22Rv1 (cell line): ENCODE results near the gene IARS2.

Experiments
- H3K27ac ChIP-seq: fragments of 450-650 bp; 2 replicates; pipeline ENCODE4 v1.5.1; 2017
- ZFX ChIP-seq: fragments of 450-650 bp; IDR thresholded peaks from 2 replicates; pipeline ENCODE4 v1.6.1; 2017; ENCODE audit warnings: antibody characterized with exemption, borderline replicate concordance
- TF ChIP-seq, protein P1 (sequence below): fragments of 450-650 bp; IDR thresholded peaks from 2 replicates; pipeline ENCODE4 v1.5.1; 2017; ENCODE audit warnings: mild to moderate bottlenecking

IARS2 gene

GRCh38 chr1:220094016-220094911 is at the start of gene IARS2:
Gene IARS2, plus strand, starts transcription at chr1:220094132. Its CDS starts 85 bp downstream, at chr1:220094217.
- TF ChIP-seq, protein P1, sequence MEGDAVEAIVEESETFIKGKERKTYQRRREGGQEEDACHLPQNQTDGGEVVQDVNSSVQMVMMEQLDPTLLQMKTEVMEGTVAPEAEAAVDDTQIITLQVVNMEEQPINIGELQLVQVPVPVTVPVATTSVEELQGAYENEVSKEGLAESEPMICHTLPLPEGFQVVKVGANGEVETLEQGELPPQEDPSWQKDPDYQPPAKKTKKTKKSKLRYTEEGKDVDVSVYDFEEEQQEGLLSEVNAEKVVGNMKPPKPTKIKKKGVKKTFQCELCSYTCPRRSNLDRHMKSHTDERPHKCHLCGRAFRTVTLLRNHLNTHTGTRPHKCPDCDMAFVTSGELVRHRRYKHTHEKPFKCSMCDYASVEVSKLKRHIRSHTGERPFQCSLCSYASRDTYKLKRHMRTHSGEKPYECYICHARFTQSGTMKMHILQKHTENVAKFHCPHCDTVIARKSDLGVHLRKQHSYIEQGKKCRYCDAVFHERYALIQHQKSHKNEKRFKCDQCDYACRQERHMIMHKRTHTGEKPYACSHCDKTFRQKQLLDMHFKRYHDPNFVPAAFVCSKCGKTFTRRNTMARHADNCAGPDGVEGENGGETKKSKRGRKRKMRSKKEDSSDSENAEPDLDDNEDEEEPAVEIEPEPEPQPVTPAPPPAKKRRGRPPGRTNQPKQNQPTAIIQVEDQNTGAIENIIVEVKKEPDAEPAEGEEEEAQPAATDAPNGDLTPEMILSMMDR, result peak; percentile 5; the same call in 1 of the 2 replicates
- no peak for TF ChIP-seq ZFX
- H3K27ac ChIP-seq, result peak within 1 kb of the TSS; percentile 94

GRCh38 chr1:220044678-220045355 is 49.1 kb upstream of the IARS2 start:
- peak overlapping the region; percentile 94 for H3K27ac ChIP-seq
- TF ChIP-seq, protein P1, result no peak
- no peak for TF ChIP-seq ZFX

- peak overlapping the region; percentile 94 for H3K27ac ChIP-seq
- TF ChIP-seq, protein P1, result no peak
- no peak for TF ChIP-seq ZFX
Measured at GRCh38 chr1:220045356-220046051, 48.4 kb upstream of the IARS2 start.

DNA sequence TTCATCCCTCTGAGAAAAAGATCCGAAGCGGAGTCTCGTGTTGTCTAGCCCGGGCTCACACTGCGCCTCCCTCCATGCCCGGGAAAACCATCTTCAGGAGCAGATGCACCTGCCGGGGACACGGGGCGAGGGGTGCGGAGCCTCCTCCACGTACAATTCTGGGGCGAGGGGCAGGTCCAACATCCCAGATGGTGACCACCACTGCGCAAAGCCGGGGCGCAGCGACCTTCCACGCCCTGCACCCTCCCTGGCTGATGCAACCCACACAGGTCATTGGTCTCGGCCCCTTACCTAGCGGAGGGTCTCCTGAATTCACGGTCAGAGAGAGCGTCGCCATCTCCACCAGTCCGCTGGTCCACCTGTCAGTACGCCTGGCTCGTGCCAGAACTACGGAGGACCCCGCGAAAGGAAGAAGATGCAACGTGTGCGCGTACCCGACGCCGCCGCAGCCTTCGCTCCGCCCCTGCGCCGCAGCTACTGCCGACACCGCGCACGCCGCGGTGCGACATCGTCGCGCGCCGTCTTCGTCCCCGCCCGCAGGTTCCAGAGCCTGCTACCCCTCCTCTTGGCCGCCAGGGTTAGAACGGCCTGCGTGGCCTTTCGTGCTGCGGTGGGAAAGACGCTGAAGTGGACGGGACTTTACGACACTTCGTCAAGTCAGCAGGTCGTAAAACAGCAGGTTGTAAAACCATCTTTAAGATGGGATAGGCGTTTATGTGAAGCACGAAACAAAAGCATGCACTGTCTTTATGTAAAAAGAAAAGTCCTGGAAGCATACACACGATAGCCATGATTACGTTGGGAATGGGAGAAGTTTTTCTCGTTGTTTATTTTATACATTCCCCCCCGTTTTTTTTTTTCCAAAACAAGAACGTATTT is 47.6 kb upstream of the IARS2 start, which contains the start of gene EPRS1:
EPRS1 (minus strand) TSS at position 454 of the 879 bp plus-strand sequence; CDS start at position 337, 117 bp downstream.
- H3K27ac ChIP-seq, result peak within 1 kb of the TSS; percentile 94
- TF ChIP-seq, protein P1, result peak; percentile 85
- TF ChIP-seq ZFX, result no peak

GRCh38 chr1:220056374-220056773 is 37.6 kb upstream of the IARS2 start:
- TF ChIP-seq ZFX, result no peak
- TF ChIP-seq, protein P1, result no peak
- H3K27ac ChIP-seq, result no peak overlapping the region

- H3K27ac ChIP-seq, result no peak overlapping the region
Measured at GRCh38 chr1:220060876-220061275, 33.1 kb upstream of the IARS2 start.

More at GRCh38 chr1:220060876-220061275, 33.1 kb upstream of the IARS2 start:
- TF ChIP-seq ZFX, result no peak
- TF ChIP-seq, protein P1, result no peak
